Measurements from ENCODE around the gene OR6C74. TPM values are rescaled to one million over a fixed set of nuclear protein-coding genes. Genes with fewer than 3 reads are reported as not detected.
A peak's percentile ranks its signal among the peaks of the same experiment; 100 is the strongest.

OR6C74 gene
- not detected for total RNA-seq

DNA sequence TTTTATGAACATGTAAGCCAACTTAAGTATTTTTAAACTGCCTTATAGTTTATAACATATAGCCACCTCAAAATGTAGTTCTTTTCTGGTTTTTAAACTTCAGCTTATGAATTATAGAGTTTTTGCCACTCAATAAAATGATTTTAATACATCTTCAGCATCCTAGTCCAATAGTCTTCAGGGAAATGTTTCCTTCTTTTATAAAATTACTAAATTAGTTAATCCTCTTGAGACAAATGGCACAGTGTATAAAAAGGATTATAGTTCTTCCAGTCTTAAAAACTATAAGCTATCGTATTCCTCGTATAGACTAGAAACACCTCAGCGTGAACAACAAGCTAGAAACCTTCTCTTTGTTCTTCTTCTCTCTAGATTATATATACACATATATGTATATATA is at the start of gene OR6C74:
TSS of gene OR6C74 (plus strand) at position 301 of the 400 bp plus-strand sequence. CDS start 2,679 bp downstream, outside the sequence.
- Histone ChIP-seq H3K4me3 (no peak within 1 kb of the TSS), H3K4me1 (replicated peaks in 1 of 2) (peaks cover 3 to 4% of the 10 kb centered on the region in 2 donors), H3K27ac (no peak within 1 kb of the TSS)
- no peak for ATAC-seq (replicated peaks in 6 of 8)
- in situ Hi-C loops (cut with MboI; ENCODE audit: low pct_unique_long_range_greater_than_20kb in 2 of 9, low sequenced_read_pairs in 9 of 9, unreplicated experiment in 9 of 9): no loop called here
- 5 to 100% (median 44%) methylated on average over 1 to 3 of the region's 3 CpGs; no CpG with 5 or more reads in 3 of the 10 experiments for WGBS, 10 experiments

GRCh38 chr12:55220725-55221124 is 23.7 kb upstream of the OR6C74 start, which contains the start of gene OR10A7:
OR10A7 (plus strand) TSS chr12:55221025; CDS start chr12:55221025, 0 bp downstream.
- Histone ChIP-seq H3K4me3 (no peak within 1 kb of the TSS), H3K4me1 (replicated peaks in 1 of 2) (no peaks in the 10 kb centered on the region), H3K27ac (no peak within 1 kb of the TSS)
- in situ Hi-C loops (cut with MboI; ENCODE audit: low pct_unique_long_range_greater_than_20kb in 2 of 9, low sequenced_read_pairs in 9 of 9, unreplicated experiment in 9 of 9): no loop called here
- WGBS, 10 experiments: 0 to 100% (median 82%) methylated on average over 1 to 2 of the region's 2 CpGs; no CpG with 5 or more reads in 1 of the 10 experiments
- no peak for ATAC-seq (replicated peaks in 6 of 8)

DNA sequence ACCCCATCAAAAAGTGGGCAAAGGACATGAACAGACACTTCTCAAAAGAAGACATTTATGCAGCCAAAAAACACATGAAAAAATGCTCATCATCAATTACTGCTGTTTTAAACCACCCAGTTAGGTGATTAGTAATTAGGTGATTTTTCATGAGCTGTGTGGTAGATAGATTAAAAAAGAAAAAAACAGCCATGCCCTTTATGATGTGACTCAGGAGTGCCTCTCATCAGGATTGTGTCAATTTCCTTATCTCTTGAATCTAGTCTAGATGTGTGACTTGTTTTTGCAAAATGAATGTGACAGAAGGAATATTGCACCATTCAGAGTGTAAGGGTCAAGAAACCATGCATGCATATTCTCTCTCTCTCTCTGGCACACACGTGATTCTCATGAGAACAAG is 17.9 kb upstream of the OR6C74 start:
- WGBS, 10 experiments: 0 to 89% (median 50%) methylated on average over 1 of the region's 1 CpG; no CpG with 5 or more reads in 5 of the 10 experiments
- no peaks in the 10 kb centered on the region for H3K4me1 ChIP-seq (replicated peaks in 1 of 2)
- no peak overlapping the region for H3K4me3 ChIP-seq
- in situ Hi-C loops (cut with MboI; ENCODE audit: low pct_unique_long_range_greater_than_20kb in 2 of 9, low sequenced_read_pairs in 9 of 9, unreplicated experiment in 9 of 9): no loop called here
- peak in 2 of 8 experiments; percentile 17 to 25 for ATAC-seq (replicated peaks in 6 of 8)
- no peak overlapping the region for H3K27ac ChIP-seq

GRCh38 chr12:55227643-55228042 is 16.8 kb upstream of the OR6C74 start:
- in situ Hi-C loops (cut with MboI; ENCODE audit: low pct_unique_long_range_greater_than_20kb in 2 of 9, low sequenced_read_pairs in 9 of 9, unreplicated experiment in 9 of 9): no loop called here
- ATAC-seq (replicated peaks in 6 of 8): no peak
- 0 to 69% (median 49%) methylated on average over 3 of the region's 3 CpGs; no CpG with 5 or more reads in 1 of the 10 experiments for WGBS, 10 experiments

GRCh38 chr12:55246159-55246558 is 1.8 kb downstream of the OR6C74 start:
- Histone ChIP-seq H3K4me3 (no peak overlapping the region), H3K27ac (no peak overlapping the region), H3K4me1 (replicated peaks in 1 of 2) (peaks cover 3 to 4% of the 10 kb centered on the region in 2 donors)
- in situ Hi-C loops (cut with MboI; ENCODE audit: low pct_unique_long_range_greater_than_20kb in 2 of 9, low sequenced_read_pairs in 9 of 9, unreplicated experiment in 9 of 9): no loop called here
- WGBS, 10 experiments: 0 to 44% (median 17%) methylated on average over 1 of the region's 1 CpG; no CpG with 5 or more reads in 3 of the 10 experiments
- peak in 5 of 8 experiments; percentile 61 to 100 (median 75) for ATAC-seq (replicated peaks in 6 of 8)

More at GRCh38 chr12:55227643-55228042, 16.8 kb upstream of the OR6C74 start:
- Histone ChIP-seq H3K4me3 (no peak overlapping the region), H3K4me1 (replicated peaks in 1 of 2) (no peaks in the 10 kb centered on the region), H3K27ac (no peak overlapping the region)

- WGBS, 10 experiments: 0 to 92% (median 79%) methylated on average over 1 to 3 of the region's 3 CpGs; no CpG with 5 or more reads in 1 of the 10 experiments
These were observed 6.5 kb downstream of the OR6C74 start for GRCh38 chr12:55250944-55251343.

GRCh38 chr12:55253281-55253680 is 8.9 kb downstream of the OR6C74 start:
- no peak for ATAC-seq (replicated peaks in 6 of 8)
- in situ Hi-C loops (cut with MboI; ENCODE audit: low pct_unique_long_range_greater_than_20kb in 2 of 9, low sequenced_read_pairs in 9 of 9, unreplicated experiment in 9 of 9): no loop called here
- Histone ChIP-seq H3K27ac (no peak overlapping the region), H3K4me3 (no peak overlapping the region), H3K4me1 (replicated peaks in 1 of 2) (no peaks in the 10 kb centered on the region)

More at GRCh38 chr12:55250944-55251343, 6.5 kb downstream of the OR6C74 start:
- no peak for ATAC-seq (replicated peaks in 6 of 8)
- H3K4me3 ChIP-seq: no peak overlapping the region
- no peak overlapping the region for H3K27ac ChIP-seq
- peaks cover 3 to 4% of the 10 kb centered on the region in 2 donors for H3K4me1 ChIP-seq (replicated peaks in 1 of 2)
- in situ Hi-C loops (cut with MboI; ENCODE audit: low pct_unique_long_range_greater_than_20kb in 2 of 9, low sequenced_read_pairs in 9 of 9, unreplicated experiment in 9 of 9): no loop called here

DNA sequence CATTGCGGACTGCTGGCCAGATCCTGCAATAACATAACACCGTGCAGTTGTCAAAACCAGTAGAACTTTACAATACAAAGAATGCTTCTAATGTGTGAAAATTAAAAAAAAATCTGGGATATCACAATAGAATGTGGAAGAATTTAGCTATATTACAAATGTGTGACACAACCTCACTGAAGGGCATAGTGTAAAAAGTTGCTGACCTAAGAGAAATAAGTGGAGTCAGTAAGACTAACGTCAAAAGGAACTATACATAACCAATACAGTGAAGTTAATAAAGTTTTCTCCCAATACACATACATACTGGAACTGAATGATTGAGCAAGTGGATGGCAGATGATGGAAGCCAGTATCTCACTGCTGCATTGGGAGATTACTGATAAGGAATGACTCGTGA is 12.4 kb downstream of the OR6C74 start:
- 0 to 100% (median 83%) methylated on average over 1 to 4 of the region's 4 CpGs; no CpG with 5 or more reads in 1 of the 10 experiments for WGBS, 10 experiments
- Histone ChIP-seq H3K4me1 (replicated peaks in 1 of 2) (no peaks in the 10 kb centered on the region), H3K27ac (no peak overlapping the region), H3K4me3 (no peak overlapping the region)
- in situ Hi-C loops (cut with MboI; ENCODE audit: low pct_unique_long_range_greater_than_20kb in 2 of 9, low sequenced_read_pairs in 9 of 9, unreplicated experiment in 9 of 9): no loop called here
- ATAC-seq (replicated peaks in 6 of 8): no peak

GRCh38 chr12:55258303-55258702 is 13.9 kb downstream of the OR6C74 start:
- WGBS, 10 experiments: 0 to 100% (median 80%) methylated on average over 1 to 2 of the region's 2 CpGs; no CpG with 5 or more reads in 3 of the 10 experiments
- in situ Hi-C loops (cut with MboI; ENCODE audit: low pct_unique_long_range_greater_than_20kb in 2 of 9, low sequenced_read_pairs in 9 of 9, unreplicated experiment in 9 of 9): no loop called here
- no peak for ATAC-seq (replicated peaks in 6 of 8)

GRCh38 chr12:55280991-55281390 is 36.6 kb downstream of the OR6C74 start:
- in situ Hi-C loops (cut with MboI; ENCODE audit: low pct_unique_long_range_greater_than_20kb in 2 of 9, low sequenced_read_pairs in 9 of 9, unreplicated experiment in 9 of 9): no loop called here
- Histone ChIP-seq H3K4me3 (no peak overlapping the region), H3K4me1 (replicated peaks in 1 of 2) (peaks cover 5 to 6% of the 10 kb centered on the region in 2 donors), H3K27ac (no peak overlapping the region)
- peak in 1 of 8 experiments; percentile 18 for ATAC-seq (replicated peaks in 6 of 8)
- 0 to 56% (median 37%) methylated on average over 1 to 2 of the region's 2 CpGs; no CpG with 5 or more reads in 1 of the 10 experiments for WGBS, 10 experiments

More at GRCh38 chr12:55258303-55258702, 13.9 kb downstream of the OR6C74 start:
- H3K4me1 ChIP-seq (replicated peaks in 1 of 2): no peaks in the 10 kb centered on the region
- H3K27ac ChIP-seq: no peak overlapping the region
- H3K4me3 ChIP-seq: no peak overlapping the region

DNA sequence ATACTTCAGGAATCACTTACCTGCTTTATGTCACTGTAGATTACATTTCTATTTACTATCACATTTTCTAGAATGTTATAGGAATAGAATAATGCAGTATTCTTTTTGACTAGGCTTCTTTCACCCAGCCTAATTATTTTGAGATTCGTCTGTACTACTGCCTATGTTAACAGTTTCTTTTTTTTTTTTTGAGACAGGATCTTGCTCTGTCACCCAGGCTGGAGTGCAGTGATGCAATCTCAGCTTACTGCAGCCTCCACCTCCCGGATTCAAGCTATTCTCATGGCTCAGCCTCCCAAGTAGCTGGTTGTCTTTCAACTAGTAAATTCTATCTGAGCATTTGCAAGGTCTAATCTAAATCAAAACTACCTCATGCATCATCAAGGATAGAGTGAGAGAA is 45.6 kb downstream of the OR6C74 start:
- WGBS, 10 experiments: 0 to 80% (median 51%) methylated on average over 1 to 2 of the region's 2 CpGs
- in situ Hi-C loops (cut with MboI; ENCODE audit: low pct_unique_long_range_greater_than_20kb in 2 of 9, low sequenced_read_pairs in 9 of 9, unreplicated experiment in 9 of 9): no loop called here
- no peak overlapping the region for H3K4me3 ChIP-seq
- ATAC-seq (replicated peaks in 6 of 8): peak in 1 of 8 experiments; percentile 53
- no peaks in the 10 kb centered on the region for H3K4me1 ChIP-seq (replicated peaks in 1 of 2)
- H3K27ac ChIP-seq: no peak overlapping the region

Other genes with a start within 250 kb of the OR6C74 start
- gene NEUROD4, start 224.6 kb upstream of the OR6C74 start, total RNA-seq: 100 to 1,000 TPM in 1 of 8 experiments, 10 to 100 TPM in 2, 1 to 10 TPM in 1, under 1 TPM in 3, not detected in 1; 0.10 to 101 (median 6.9) TPM
- under 1 TPM in 5 of 8 experiments, not detected in 3; 0.20 to 0.38 (median 0.24) TPM for gene OR9K2, start 118.2 kb upstream of the OR6C74 start, total RNA-seq
- under 1 TPM in 1 of 8 experiments, not detected in 7; 0.21 TPM for gene OR10A7, start 23.6 kb upstream of the OR6C74 start, total RNA-seq
- gene OR6C6, start 52.0 kb downstream of the OR6C74 start, total RNA-seq: under 1 TPM in 1 of 8 experiments, not detected in 7; 0.24 TPM
- under 1 TPM in 2 of 8 experiments, not detected in 6; 0.09 to 0.28 TPM for gene OR6C1, start 69.7 kb downstream of the OR6C74 start, total RNA-seq
- gene OR6C3, start 86.1 kb downstream of the OR6C74 start, total RNA-seq: under 1 TPM in 2 of 8 experiments, not detected in 6; 0.46 to 0.52 TPM
- gene OR6C75, start 118.4 kb downstream of the OR6C74 start, total RNA-seq: under 1 TPM in 5 of 8 experiments, not detected in 3; 0.05 to 0.49 (median 0.21) TPM
- not detected for gene OR6C65, start 155.9 kb downstream of the OR6C74 start, total RNA-seq
- under 1 TPM in 1 of 8 experiments, not detected in 7; 0.33 TPM for gene OR6C76, start 181.6 kb downstream of the OR6C74 start, total RNA-seq
- gene OR6C2, start 199.5 kb downstream of the OR6C74 start, total RNA-seq: under 1 TPM in 2 of 8 experiments, not detected in 6; 0.20 to 0.38 TPM
- under 1 TPM in 1 of 8 experiments, not detected in 7; 0.33 TPM for gene OR6C70, start 225.5 kb downstream of the OR6C74 start, total RNA-seq
- not detected for gene OR6C68, start 247.8 kb downstream of the OR6C74 start, total RNA-seq

Data from motor neuron (in vitro differentiated cells).